ENCODE data around the gene CRACR2A.
A peak's percentile ranks its signal among the peaks of the same experiment; 100 is the strongest.

The CRACR2A gene

DNA sequence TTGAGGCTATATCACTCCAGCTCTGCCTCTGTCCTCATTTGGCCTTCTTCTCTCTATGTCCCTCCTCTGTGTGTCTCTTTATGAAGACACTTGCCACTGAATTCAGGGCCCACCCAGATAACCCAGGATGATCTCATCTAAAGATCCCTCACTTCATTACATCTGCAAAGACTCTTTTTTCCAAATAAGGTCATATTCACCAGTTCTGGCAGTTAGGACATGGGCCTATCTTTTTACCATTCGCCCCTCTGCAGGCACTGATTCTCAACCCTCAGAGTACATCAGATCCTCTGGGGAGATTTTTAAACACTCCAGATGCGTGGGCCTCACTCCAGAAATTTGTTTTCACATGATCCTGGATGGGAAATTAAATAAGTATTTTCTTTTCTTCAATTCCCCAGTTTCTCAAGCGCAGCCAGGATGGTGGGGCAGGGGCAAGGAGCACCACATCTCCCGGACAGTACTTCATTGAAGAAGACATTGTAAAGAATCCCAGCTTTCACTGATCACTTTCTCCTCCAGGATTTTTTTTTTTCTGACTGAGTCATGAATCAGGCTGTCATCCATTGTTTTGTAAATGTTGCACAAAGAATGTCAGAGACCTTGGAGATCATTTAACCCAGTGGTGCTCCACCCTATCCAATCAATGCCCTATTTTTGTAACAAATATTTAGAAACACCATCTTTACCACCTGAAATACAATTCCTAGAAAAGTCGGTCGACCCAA is 27.4 kb downstream of the CRACR2A start:
- DNase-seq: no peak

DNA sequence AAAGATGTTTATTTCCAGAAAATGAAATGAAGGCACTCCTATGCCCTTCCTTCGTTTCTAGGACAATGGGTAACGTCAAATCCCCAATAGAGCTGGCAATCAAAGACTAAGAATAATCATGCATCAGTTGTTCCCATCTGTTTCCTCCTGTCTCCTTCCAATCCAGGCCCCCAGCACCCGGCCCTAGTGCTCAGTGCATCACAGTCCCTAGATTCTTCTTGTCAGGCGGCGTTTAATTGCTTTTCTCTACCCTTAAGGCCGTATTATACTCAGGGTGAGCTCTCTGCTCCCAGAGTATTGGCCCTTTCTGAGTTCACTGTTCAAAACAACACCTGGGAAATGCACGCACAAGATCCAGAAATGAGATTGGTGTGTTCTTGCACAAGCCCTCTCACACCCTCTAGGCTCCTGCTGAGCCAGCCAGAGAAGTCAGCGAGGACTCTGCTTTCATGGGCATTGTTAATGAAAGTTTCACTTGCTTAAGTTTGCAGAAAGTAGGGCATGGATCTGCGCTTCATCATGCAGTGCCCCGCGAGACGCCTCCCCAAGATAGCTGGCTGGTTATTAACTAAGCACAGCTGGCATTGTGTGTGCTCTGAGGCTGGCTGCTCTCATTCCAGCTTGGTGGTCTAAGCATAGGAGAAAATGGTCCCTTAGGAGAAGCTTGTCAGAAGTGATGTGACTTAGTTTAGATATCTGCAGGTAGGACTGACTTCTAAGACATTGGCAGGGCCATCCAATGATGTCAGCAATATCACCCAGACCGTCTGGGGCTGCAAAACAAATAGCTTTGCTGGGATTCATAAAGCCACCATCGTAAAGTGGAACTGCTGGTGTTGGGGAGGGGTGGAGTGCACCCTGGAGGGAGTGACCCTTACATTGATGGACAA is 28.7 kb downstream of the CRACR2A start:
- DNase-seq: no peak

DNA sequence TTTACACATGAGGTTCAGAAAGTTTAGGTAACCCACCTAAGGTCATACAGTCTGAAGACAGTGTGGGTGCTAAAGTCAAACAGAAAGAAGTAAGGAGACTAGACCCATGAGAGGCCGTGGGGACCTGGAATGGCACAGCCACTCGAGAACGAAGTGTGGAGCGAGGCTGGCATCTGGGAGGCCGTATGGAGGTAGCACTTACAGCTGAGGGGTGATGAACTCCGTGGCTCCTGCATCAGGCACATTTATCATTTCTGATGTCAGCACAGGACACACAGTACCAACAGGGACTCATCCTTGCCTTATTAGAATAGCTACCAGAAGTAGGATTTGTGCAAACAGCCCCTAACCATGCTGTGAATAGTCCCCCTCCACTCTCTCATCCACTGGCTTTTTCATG is 30.5 kb downstream of the CRACR2A start:
- no peak for DNase-seq

DNA sequence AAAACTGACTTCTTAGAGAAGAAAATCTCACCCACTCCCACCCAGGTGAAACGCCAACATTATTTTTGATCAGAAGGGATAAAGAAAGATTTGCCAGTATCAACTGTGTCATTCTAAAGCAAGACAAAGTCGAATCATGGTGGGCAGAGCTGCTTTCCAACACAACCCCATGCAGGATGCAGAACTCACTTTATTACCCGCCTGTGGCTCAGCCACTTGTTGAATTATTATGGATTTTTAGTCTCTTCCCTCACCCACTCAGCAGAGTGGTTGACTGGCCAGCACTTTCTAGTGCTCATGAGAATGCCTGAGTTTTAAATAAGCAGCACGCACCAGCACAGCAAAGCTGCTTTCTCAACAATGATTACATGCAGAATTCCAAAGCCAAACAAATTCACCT is 32.1 kb downstream of the CRACR2A start:
- DNase-seq: no peak

DNA sequence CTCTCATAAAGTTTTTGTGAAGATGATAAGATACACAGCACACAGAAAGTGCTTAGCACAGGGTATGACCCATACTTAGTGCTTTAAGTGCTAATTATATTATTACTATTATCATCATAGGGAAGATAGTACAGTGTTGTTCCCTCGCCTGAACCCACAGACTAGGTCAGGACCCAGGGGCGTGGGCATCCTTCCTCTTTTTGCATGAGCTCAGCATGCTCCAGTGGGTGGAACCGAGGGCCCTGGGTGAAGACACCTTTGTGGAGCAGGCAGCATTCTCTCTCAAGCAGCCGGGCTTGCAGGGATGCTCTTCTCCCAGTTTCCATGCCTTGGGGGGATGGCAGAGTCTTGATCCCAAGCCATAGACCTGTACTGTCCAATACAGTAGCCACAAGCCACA is 34.8 kb downstream of the CRACR2A start:
- no peak for DNase-seq

DNA sequence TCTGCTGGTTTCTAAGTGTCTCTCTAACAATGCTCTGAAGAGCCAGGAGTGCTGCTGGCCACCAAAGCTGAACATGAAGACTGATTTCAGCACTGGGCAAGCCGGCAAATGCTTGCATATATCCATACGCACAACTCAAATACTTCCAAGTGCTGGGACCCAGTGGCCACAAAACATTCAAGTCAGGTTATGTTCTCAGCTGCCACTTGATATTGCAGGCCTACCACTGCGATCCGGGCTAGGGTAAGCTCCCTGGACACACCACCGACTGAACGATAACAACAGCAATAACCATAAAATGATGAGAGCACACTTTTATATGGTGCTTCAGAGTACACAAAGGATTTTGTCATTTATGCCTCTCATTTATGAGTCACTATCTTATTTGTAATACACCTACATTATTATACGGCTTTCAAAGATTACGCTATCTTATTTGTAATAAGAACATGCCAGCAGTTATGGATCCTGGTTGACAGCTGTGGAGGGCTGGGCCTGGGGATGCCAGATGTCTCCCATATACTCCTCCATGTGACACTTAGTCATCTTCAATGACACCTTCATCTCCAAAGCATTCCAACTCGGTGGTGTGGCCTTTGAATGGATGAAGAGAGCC is 35.5 kb downstream of the CRACR2A start:
- no peak for DNase-seq

DNA sequence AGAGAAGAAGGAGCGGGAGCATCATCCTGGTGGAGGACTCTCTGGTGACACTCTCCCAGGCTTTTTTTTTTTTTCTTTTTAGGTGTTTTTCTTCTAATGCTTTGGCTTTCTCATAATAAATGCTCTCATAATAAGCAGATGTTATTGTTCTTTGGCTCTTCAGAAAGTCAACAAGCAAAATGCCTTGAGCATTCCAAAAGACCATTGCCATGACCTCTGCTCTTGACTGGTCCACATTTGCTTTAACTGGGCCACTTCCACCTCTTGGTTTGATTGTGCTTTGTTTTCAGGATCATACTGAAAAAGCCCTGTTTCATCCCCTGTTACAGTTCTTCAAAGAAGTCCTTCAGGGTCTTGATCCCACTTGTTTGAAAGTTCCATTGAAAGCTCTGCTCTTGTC is 36.9 kb downstream of the CRACR2A start:
- no peak for DNase-seq

DNA sequence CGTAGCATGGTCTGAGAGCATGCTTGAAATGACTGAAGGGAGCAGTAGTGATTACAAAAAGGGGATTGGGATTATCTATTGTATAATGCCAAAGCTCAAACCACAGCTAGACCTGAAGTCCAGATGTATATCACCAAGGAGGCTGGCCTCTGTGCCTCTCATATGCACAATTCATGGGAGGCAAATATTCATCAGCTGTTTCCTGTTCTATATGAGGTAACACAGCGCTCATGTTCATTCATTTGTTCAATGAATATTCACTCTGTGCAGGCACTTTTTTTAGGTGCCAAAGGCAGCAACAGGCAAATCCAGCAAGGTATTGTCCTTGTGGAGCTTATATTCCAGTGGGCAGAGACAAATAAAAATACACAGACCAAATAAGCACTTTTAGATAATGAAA is 39.0 kb downstream of the CRACR2A start:
- DNase-seq: no peak

DNA sequence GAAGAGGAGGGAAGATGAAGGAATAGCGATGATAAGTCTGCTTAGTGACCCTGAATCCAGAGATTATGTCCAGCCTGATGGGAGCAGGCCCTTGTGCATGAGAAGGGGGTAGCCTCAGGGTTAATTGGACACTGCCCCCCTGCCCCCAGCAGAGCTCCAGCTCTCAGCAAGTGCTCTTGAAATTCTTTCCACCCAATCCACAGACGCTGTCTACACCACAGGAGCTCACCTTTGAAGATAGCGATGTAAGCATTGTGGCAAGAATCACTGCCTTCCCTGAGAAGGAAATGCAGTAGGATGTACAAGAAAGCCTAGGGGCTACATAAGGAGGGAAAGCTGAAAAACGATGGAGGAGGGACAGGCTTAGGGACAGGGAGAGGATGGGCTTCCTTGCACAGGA is 39.4 kb downstream of the CRACR2A start:
- DNase-seq: no peak

DNA sequence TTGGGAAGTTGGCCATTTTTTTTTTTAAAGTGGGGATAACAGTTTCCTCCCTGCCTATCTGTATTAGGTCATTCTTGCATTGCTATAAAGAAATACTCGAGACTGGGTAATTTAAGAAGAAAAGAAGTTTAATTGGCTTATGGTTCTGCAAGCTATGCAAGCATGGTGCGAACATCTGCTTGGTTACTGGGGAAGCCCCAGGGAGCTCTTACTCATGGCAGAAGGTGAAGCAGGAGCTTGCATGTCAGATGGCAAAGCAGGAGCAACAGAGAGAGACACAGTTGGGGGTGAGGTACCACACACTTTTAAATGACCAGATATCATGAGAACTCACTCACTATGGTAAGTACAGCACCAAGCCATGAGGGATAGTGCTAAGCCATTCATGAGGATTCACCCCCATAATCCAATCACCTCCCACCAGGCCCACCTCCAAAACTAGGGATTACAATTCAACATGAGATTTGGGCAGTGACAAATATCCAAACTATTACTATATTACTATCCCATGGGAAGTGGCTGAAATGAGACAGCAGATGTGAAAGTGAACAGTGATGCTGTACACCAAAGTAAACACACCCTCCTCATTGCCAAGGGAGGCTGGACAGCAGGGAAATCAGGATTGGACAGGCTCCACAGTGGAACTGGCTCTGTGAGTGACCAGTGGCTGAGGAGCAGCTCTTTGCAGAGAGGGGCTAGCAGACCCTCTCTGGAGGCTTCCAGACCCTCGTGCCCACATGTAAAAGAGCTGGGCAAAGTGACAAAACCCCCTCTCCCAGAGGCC is 40.5 kb downstream of the CRACR2A start:
- no peak for DNase-seq

DNA sequence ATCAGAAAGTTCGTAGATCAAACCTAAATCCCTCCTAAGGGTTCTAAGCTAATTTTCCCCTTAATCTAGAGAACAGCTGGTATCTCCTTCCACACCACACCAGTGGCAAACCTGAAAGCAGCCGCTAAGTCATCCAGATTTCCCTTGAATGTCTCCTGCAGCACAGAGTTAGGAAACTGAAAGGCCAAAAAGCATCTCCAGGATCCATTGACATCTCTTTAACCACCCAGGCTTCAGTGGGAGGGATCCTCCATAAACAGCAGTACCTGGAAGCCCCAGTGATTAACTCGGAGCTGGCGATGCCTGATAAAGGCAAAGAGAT is 47.6 kb downstream of the CRACR2A start:
- DNase-seq: no peak

DNA sequence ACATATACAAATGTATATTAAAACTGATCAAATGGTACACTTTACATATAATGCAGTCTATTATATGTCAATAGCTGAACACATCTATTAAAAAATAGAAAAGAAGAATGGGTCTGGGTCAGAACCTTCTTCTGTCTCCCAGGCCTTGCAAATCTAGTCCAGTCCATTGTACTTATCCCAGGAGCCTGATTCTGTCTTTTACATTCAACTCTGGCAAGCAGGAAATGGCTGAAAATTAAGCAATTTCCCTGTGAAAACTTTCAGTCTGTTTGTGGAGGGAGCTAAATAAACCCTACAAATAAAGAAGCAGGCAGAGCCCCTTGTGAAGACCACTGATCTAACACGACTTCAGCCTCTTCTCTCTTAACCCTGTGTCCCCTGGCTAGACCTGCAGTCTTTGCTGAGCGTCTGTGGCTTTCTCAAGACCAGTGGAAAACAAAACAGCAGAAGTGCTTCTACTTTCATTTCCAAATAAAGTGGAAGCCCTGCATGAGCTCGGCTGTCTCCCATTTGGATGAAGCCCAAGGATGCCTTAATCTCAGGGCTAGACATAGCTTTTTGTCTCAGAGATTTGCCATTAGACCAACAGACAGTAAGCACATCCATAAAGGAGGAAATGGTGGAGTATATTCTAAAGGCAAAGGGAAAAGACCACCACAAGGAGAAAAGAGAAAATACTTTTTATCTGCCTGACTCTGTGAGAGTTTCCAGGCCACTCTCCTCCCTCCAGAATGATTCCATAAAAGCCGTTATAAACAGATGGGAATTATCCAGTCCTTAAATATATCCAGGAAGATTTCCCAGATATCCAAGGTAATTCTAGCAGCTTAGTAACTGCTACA is 48.2 kb downstream of the CRACR2A start:
- no peak for DNase-seq

DNA sequence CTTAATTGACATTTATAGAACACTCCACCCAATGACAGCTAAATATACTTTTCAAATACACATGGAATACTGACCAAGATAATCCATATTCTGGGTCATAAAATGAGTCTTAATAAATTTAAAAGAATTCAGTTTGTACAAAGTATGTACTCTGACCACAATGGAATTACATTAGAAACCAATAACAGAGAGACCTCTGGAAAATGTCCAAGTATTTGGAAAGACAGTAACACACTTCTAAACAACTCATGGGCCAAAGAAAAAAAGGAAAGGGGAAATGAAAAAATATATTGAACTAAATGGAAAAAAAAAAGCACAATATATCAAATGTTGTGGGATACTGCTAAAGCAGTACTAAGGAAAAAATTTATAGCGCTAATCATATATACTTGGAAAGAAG is 52.0 kb downstream of the CRACR2A start:
- no peak for DNase-seq

DNA sequence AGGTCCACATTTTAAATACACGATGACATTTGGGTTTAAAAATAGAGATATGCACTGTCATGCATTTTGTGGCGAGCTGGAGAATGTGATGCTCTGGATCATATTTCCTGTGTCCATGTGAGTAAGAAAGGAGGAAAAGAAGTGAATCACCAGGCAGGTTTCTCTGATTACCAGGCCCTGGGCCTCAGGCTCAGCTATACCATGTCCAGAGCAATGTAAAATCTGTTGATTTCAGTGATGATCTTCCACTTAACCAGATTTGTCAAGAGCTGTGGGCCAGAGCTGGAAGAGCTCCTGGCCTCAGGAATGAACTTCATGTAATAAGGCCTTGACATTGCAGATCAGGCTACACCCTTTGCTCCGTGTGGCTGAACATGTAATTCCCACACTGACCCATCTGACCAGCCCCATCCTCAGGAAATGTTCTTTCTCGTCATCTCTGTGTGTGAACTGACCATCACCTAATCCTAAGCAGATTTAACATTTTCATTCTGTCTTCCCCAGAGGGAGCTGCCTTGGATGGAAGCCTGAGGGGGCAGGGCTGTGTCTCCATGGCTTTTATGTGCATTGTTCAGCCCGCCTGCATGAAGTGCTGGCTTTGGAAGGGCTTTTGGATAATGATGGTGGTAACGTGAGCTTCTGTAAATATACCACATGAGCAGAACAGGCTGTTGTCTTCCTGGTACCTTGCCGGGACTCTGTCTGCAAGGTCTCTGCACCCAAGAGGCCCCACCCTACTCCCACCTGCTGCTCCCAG is 54.5 kb downstream of the CRACR2A start:
- DNase-seq: peak in 1 of 51 donors; percentile 11

DNA sequence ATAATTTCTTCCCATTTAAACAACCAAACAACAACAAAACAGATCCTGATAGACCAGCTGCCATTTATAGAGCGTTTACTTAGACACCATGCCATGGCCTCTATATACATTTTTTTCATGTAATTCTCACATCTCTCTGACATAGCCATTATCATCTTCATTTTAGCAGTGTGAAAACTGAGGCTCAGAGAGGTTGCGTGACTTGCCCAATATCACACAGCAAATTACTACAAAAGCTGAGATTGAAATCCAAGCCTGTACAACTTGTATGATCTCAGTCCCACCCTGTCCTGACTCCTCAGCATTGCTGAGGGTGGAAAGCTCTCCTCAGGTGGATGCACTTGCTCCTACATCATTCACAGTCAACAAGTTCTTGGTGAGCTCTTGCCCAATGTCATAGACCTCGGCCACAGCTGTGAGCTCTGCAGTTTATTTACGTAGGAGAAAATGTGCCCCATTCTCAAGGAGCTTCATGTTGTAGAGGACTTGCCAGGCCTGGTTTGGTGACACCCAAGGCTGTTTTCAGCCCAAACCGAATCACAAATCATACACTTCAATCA is 55.5 kb downstream of the CRACR2A start:
- no peak for DNase-seq

DNA sequence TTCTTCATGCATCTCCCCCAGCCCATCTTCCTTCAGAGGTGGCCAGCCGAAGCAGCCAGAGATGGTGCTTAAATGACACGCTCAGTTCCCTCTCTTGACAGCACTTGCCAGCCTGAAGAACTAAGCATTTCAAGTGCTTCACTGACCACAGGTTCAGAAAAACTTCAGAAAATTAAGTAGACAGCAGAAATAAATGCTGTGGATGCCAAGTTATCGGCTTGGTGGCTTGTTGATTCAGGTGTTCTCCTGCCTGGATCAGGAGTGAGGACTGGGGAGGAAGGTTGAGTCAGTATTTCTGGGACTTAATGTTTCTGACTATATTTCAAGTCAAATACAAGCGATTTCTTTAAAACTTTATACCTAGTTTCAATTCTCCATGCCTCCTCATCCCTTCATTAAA is 58.2 kb downstream of the CRACR2A start:
- DNase-seq: no peak

DNA sequence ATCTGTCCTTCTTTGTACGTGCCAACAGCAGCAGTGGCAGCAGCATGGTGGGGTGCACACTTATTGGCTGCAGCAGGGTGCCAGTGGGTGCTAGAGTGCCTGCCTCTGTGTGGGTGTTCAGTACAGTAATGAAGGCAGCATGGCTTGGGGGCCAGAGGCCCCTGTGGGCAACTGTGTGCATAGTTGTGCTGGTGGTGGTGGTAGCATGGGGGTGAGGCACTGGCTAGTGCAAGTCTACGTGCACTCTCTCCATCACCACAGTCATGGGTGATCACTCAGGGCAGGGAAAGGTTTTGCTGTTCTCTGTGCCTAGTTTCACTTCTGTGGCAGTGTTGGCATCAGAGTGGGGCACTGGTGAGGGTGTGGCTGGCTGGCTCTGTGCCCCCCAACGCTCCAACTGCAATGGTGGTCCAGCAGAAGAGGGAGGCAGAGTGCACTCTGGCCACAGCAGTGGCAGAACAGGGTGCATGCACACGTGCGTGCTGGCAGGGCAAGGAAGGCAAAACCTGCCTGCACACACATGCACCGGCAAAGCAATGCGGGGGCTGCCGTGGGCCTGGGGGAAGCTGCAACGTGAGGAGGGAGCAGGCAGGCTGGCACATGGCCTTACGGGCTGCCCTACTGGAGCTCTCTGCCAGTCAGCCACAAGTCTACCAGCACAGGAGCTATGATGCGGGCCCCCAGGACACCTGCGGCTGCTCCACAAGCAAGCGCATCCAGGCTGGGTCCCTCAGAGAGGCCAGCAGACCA is 60.1 kb downstream of the CRACR2A start:
- DNase-seq: no peak

DNA sequence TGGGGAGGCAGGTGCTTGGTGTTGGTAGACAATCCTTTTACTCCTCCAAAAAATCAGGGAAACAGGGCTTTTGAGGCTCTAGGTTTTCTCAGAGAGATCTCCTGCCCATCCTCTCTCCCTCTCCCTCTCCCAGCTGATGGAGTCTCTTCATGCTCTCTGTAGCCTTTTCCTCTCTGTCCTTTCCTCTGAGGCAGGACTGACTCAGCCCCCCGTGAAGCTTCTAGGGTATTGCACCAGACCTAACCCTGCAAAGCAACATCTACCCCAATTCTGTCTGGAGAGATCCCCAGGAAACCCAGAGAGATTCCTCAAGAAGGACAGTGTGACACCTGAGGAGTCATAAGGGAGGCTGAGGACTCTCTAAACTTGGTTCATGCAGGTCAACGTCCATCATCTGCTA is 66.4 kb downstream of the CRACR2A start:
- no peak for DNase-seq

DNA sequence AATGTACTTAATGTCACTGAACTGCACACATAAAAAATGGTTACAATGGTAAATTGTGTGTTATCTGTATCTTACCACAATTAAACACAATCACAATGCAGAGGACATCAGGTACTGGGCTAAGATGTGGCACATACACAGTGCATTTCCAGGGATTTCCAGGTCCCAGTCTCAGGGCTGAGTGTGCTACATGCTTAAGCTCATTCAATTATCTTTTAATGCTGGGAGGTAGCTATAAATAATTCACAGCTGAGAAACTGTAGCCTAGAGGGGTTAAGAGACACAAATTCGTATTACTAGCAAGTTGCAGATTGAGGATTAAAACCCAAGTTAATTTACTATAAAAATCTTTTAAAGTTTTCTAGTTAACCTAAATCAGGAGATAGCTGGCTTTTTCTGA is 67.1 kb downstream of the CRACR2A start:
- DNase-seq: no peak
